H1 (cell line): ENCODE results near the gene CD46. TPM values are rescaled to one million over a fixed set of nuclear protein-coding genes. Genes with fewer than 3 reads are reported as not detected.

Source experiments
- MAFK ChIP-seq: IDR thresholded peaks from 2 replicates; pipeline ENCODE4 v1.6.1; 2012; ENCODE audit warnings: low read depth, mild to moderate bottlenecking, improper control_type of control experiment, low read length
- SUZ12 ChIP-seq: fragments of 200-600 bp; sonication (generic); IDR thresholded peaks from 2 replicates; pipeline ENCODE4 v1.6.1; 2012; ENCODE audit warnings: mild to moderate bottlenecking, inconsistent platforms, low read length, moderate library complexity, mixed read lengths
- TAF7 ChIP-seq: optimal IDR thresholded peaks from 2 replicates; pipeline ENCODE3; 2011; ENCODE audit warnings: low read depth, mild to moderate bottlenecking, inconsistent platforms, low read length, moderate library complexity, borderline replicate concordance
- ZNF274 ChIP-seq: IDR thresholded peaks from 2 replicates; pipeline ENCODE4 v1.7.0; 2012; ENCODE audit warnings: low read length, borderline replicate concordance; ENCODE audit errors: extremely low read depth
- polyA plus RNA-seq, 7 experiments: library from polyadenylated mRNA; depleted of rRNA in 3 of 7; stranded (reverse) in 5 of 7; unstranded in 2 of 7; fragments of >200 nt in 5 of 7; fragments of 200-250 nt in 2 of 7; gene quantifications; 1 replicate in 5 of 7; 2 replicates in 1 of 7; 4 replicates in 1 of 7; pipeline versions ENCODE4 v1.2.1 to v1.2.3, GENCODE V29; 2011 to 2013; ENCODE audit warnings: missing spikeins in 2 of 7, mixed read lengths in 2 of 7
- total RNA-seq: library from RNA; stranded (reverse); fragmentation: NEBNext Ultra II Directional; extraction: Animal tissue kit (Norgen Biotek cat#: 25700); gene quantifications from 2 replicates; pipeline ENCODE4 v1.2.1, GENCODE V29; 2021

Gene CD46
- total and polyA plus RNA-seq, 2 of the 8 experiments (the other 6 are each of a cell fraction or from before 2014, with no cell fraction given), result 60.9 to 113 TPM

- TF ChIP-seq ZNF274 (no peak), TAF7 (no peak), MAFK (no peak), SUZ12 (no peak)
Observed at GRCh38 chr1:207763091-207763490, 11.2 kb downstream of the CD46 start (continued).
